LNCaP clone FGC (cell line): ENCODE results near the gene CH25H.
A peak's percentile ranks its signal among the peaks of the same experiment; 100 is the strongest.
"Not testable (repeated sequence)": the region's sequence is repeated elsewhere in the genome, so short reads cannot be mapped to it uniquely, and the experiment has no call there.

Source experiments
- DNase-seq: peaks from one replicate; pipeline ENCODE4 v3.0.0-alpha.2; 2011; ENCODE audit warnings: low read depth
- H3K4me3 ChIP-seq: 2 replicates; pipeline ENCODE4 v1.5.1; 2011; ENCODE audit warnings: mild to moderate bottlenecking, low read depth, low read length, control low read depth
- CTCF ChIP-seq: IDR thresholded peaks from 2 replicates; pipeline ENCODE4 v1.5.1; 2012; ENCODE audit warnings: mild to moderate bottlenecking; ENCODE audit not compliant: control insufficient read depth, insufficient read depth; ENCODE audit errors: extremely low read depth

Gene CH25H

GRCh38 chr10:89201345-89202032 lies 5.6 kb downstream of the CH25H start:
- no peak overlapping the region for H3K4me3 ChIP-seq
- DNase-seq = no peak
- TF ChIP-seq CTCF = no peak

DNA sequence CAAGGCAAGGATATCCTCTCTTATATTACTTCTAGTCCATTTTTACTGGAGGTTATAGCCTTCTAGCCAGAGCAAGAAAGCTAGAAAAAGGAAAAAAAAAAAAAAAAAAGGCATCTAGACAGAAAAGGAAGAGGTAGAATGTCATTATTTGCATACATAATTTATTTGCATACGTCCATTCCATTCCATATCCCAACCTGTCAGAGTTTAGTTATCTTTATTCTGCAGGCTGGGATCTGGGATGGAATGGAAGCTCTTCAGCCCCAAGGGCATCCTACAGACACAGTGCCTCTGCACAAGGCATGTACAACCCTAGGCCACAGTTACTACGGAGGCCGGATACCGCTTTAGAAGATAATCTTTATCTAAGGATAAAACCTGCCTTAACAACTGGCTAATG lies 9.6 kb downstream of the CH25H start:
- DNase-seq = no peak
- H3K4me3 ChIP-seq = no peak overlapping the region
- no peak for TF ChIP-seq CTCF

GRCh38 chr10:89191301-89191700 lies 15.8 kb downstream of the CH25H start:
- H3K4me3 ChIP-seq, DNase-seq: not testable (repeated sequence)

DNA sequence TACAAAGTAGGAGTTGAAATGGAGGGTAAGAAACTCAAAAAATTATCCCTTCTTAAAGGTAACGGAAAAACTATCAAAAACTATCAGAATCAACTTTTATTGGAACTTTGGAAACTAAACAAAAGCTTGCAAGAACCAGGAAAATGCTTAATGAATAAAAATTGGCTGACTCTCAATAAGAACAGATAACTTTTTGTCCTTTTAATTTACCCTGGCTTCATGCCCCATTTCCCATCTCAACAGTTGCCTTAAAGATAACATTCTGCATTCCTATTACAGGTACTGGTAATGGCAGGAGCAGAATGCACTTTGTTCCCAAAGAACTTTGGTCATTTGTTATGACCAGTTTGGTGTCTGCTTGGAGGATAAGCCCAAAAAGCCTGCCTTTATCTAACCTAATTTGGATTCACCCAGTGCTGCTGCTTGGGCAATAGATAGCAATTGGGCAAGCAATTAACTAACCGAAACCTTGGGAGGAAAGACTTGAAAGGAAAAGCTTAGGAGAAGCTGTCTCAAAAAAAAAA lies 17.8 kb downstream of the CH25H start:
- no peak for TF ChIP-seq CTCF
- no peak overlapping the region for H3K4me3 ChIP-seq
- DNase-seq = no peak

GRCh38 chr10:89185658-89186057 lies 21.5 kb downstream of the CH25H start:
- DNase-seq = peak; percentile 75
- no peak for TF ChIP-seq CTCF
- H3K4me3 ChIP-seq = no peak overlapping the region

DNA sequence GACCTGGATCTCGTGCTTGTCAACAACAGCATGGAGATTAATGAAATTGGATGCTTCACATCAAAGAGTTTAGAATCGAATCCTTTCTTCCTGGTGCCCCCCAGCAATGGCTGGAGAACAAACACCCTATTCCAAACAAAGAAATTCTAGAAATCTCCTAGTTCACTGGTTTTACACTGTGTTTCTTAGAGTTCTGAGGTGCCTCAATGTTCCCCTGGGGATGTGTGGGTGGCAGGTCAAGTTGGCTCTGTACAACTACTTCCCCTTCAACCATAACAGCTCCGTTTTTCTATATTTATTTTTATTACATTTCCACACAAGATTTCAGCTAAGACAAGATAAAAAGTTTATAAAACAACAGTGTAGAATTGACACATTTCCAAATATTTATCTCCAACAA lies 22.5 kb downstream of the CH25H start:
- TF ChIP-seq CTCF = no peak
- no peak for DNase-seq
- no peak overlapping the region for H3K4me3 ChIP-seq

DNA sequence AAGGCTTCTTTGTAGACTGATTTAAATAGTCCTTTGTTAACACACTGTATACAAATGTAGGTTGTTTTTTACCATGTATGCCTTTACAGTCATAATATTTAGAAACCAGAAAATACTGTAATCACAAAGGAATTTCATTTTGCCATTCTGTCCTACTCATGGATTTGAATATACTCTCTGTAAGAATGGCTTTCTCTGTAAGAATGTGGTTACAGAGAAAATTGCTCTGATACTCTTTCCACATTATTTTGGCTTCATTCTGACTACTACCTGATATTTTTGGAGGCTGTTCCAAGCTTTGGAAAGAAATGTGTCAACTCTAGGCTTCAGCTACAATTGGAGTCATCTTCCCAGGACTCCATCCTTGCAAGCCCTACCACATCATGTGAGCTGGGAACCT lies 23.5 kb downstream of the CH25H start:
- TF ChIP-seq CTCF = no peak
- DNase-seq = no peak
- no peak overlapping the region for H3K4me3 ChIP-seq
